WTC11 (cell line): ENCODE results near the gene NUTM2G.
"Not testable (repeated sequence)": the region's sequence is repeated elsewhere in the genome, so short reads cannot be mapped to it uniquely, and the experiment has no call there.

Experiments
- CREB1 ChIP-seq: sonication (generic); formaldehyde crosslinking; IDR thresholded peaks from 2 replicates; pipeline ENCODE4 v1.8.0; 2023; ENCODE audit warnings: mild to moderate bottlenecking, missing genetic modification reagents
- KAT7 ChIP-seq: sonication (generic); formaldehyde crosslinking; IDR thresholded peaks from 2 replicates; pipeline ENCODE4 v1.8.1; 2023; ENCODE audit warnings: missing genetic modification reagents, mild to moderate bottlenecking, borderline replicate concordance
- NR2C2 ChIP-seq: sonication (generic); formaldehyde crosslinking; IDR thresholded peaks from 2 replicates; pipeline ENCODE4 v1.8.0; 2022; ENCODE audit warnings: mild to moderate bottlenecking, missing genetic modification reagents
- RELA ChIP-seq: sonication (generic); formaldehyde crosslinking; IDR thresholded peaks from 2 replicates; pipeline ENCODE4 v1.8.1; 2022; ENCODE audit warnings: missing genetic modification reagents, mild to moderate bottlenecking, borderline replicate concordance
- TF ChIP-seq, protein P1 (sequence below): sonication (generic); formaldehyde crosslinking; IDR thresholded peaks from 2 replicates; pipeline ENCODE4 v1.8.0; 2022; ENCODE audit warnings: mild to moderate bottlenecking, missing genetic modification reagents
- TF ChIP-seq, protein P2 (sequence below): sonication (generic); formaldehyde crosslinking; IDR thresholded peaks from 2 replicates; pipeline ENCODE4 v1.8.1; 2023; ENCODE audit warnings: mild to moderate bottlenecking, missing genetic modification reagents, borderline replicate concordance
- TF ChIP-seq, protein P3 (sequence below): fragments of 200-600 bp; IDR thresholded peaks from 2 replicates; pipeline ENCODE4 v1.8.0; 2022; ENCODE audit warnings: antibody characterized with exemption
- TF ChIP-seq, protein P4 (sequence below): sonication (generic); formaldehyde crosslinking; IDR thresholded peaks from 2 replicates; pipeline ENCODE4 v1.8.1; 2023; ENCODE audit warnings: mild to moderate bottlenecking, missing genetic modification reagents, moderate library complexity

DNA sequence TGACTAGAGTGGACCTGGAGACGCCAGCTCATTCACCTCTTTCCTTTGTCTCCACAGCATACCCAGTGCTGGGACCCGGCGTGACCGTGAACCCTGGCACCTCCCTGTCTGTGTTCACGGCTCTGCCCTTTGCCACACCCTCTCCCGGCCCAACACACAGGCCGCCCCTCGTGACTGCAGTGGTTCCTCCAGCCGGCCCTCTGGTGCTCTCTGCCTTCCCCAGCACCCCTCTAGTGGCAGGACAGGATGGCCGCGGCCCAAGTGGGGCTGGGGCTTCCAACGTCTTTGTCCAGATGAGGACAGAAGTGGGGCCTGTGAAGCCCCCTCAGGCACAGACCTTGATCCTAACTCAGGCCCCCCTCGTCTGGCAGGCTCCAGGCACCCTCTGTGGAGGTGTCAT lies 3.0 kb downstream of the NUTM2G start:
- TF ChIP-seq, protein P1, sequence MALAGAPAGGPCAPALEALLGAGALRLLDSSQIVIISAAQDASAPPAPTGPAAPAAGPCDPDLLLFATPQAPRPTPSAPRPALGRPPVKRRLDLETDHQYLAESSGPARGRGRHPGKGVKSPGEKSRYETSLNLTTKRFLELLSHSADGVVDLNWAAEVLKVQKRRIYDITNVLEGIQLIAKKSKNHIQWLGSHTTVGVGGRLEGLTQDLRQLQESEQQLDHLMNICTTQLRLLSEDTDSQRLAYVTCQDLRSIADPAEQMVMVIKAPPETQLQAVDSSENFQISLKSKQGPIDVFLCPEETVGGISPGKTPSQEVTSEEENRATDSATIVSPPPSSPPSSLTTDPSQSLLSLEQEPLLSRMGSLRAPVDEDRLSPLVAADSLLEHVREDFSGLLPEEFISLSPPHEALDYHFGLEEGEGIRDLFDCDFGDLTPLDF (CRISPR knock-in tag): not testable (repeated sequence)
- TF ChIP-seq, protein P2, sequence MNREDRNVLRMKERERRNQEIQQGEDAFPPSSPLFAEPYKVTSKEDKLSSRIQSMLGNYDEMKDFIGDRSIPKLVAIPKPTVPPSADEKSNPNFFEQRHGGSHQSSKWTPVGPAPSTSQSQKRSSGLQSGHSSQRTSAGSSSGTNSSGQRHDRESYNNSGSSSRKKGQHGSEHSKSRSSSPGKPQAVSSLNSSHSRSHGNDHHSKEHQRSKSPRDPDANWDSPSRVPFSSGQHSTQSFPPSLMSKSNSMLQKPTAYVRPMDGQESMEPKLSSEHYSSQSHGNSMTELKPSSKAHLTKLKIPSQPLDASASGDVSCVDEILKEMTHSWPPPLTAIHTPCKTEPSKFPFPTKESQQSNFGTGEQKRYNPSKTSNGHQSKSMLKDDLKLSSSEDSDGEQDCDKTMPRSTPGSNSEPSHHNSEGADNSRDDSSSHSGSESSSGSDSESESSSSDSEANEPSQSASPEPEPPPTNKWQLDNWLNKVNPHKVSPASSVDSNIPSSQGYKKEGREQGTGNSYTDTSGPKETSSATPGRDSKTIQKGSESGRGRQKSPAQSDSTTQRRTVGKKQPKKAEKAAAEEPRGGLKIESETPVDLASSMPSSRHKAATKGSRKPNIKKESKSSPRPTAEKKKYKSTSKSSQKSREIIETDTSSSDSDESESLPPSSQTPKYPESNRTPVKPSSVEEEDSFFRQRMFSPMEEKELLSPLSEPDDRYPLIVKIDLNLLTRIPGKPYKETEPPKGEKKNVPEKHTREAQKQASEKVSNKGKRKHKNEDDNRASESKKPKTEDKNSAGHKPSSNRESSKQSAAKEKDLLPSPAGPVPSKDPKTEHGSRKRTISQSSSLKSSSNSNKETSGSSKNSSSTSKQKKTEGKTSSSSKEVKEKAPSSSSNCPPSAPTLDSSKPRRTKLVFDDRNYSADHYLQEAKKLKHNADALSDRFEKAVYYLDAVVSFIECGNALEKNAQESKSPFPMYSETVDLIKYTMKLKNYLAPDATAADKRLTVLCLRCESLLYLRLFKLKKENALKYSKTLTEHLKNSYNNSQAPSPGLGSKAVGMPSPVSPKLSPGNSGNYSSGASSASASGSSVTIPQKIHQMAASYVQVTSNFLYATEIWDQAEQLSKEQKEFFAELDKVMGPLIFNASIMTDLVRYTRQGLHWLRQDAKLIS (CRISPR knock-in tag): not testable (repeated sequence)
- not testable (repeated sequence) for TF ChIP-seq RELA, NR2C2, KAT7, CREB1 (CRISPR knock-in tag)
- TF ChIP-seq, protein P3, sequence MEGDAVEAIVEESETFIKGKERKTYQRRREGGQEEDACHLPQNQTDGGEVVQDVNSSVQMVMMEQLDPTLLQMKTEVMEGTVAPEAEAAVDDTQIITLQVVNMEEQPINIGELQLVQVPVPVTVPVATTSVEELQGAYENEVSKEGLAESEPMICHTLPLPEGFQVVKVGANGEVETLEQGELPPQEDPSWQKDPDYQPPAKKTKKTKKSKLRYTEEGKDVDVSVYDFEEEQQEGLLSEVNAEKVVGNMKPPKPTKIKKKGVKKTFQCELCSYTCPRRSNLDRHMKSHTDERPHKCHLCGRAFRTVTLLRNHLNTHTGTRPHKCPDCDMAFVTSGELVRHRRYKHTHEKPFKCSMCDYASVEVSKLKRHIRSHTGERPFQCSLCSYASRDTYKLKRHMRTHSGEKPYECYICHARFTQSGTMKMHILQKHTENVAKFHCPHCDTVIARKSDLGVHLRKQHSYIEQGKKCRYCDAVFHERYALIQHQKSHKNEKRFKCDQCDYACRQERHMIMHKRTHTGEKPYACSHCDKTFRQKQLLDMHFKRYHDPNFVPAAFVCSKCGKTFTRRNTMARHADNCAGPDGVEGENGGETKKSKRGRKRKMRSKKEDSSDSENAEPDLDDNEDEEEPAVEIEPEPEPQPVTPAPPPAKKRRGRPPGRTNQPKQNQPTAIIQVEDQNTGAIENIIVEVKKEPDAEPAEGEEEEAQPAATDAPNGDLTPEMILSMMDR: not testable (repeated sequence)
- TF ChIP-seq, protein P4, sequence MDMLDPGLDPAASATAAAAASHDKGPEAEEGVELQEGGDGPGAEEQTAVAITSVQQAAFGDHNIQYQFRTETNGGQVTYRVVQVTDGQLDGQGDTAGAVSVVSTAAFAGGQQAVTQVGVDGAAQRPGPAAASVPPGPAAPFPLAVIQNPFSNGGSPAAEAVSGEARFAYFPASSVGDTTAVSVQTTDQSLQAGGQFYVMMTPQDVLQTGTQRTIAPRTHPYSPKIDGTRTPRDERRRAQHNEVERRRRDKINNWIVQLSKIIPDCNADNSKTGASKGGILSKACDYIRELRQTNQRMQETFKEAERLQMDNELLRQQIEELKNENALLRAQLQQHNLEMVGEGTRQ (CRISPR knock-in tag): not testable (repeated sequence)
